ENCODE data around the gene UIMC1. TPM values are rescaled to one million over a fixed set of nuclear protein-coding genes. Genes with fewer than 3 reads are reported as not detected.

The UIMC1 gene
- total and polyA plus RNA-seq, 2 donors from 2014 or later: 16.2 to 37.9 TPM

GRCh38 chr5:176900780-176901204 lies 105.8 kb downstream of the UIMC1 start:
- no peak for DNase-seq
- intact Hi-C loops (cut with DNase I): no loop called here
- Histone ChIP-seq H3K9me3 (ENCODE audit: control insufficient read depth in 2 of 3, insufficient read depth in 1 of 3, low read length in 3 of 3) (no peaks in the 10 kb centered on the region), H3K27ac (ENCODE audit: low read depth in 2 of 2, low read length in 2 of 2) (no peak overlapping the region), H3K27me3 (ENCODE audit: control insufficient read depth, insufficient read depth, low read length) (no peaks in the 10 kb centered on the region), H3K4me1 (ENCODE audit: control insufficient read depth in 2 of 3, insufficient read depth in 2 of 3, low read depth in 1 of 3, low read length in 3 of 3) (peaks cover 0 to 2% (median 0%) of the 10 kb centered on the region in 3 donors), H3K36me3 (ENCODE audit: control insufficient read depth in 2 of 3, insufficient read depth in 3 of 3, low read length in 3 of 3) (peaks cover 10 to 20% (median 17%) of the 10 kb centered on the region in 3 donors), H3K4me3 (ENCODE audit: low read length in 3 of 3) (no peak overlapping the region), H3K9ac (ENCODE audit: low read length in 3 of 3) (no peak overlapping the region)
- TF ChIP-seq CTCF (IDR thresholded peaks at IDR 0.05; ENCODE audit: borderline replicate concordance, extremely low read depth, insufficient read depth): no peak
- no peak for FAIRE-seq

GRCh38 chr5:176899946-176900779 lies 106.4 kb downstream of the UIMC1 start:
- Histone ChIP-seq H3K27me3 (ENCODE audit: control insufficient read depth, insufficient read depth, low read length) (no peaks in the 10 kb centered on the region), H3K4me3 (ENCODE audit: low read length in 3 of 3) (no peak overlapping the region), H3K4me1 (ENCODE audit: control insufficient read depth in 2 of 3, insufficient read depth in 2 of 3, low read depth in 1 of 3, low read length in 3 of 3) (peaks cover 0 to 2% (median 0%) of the 10 kb centered on the region in 3 donors), H3K27ac (ENCODE audit: low read depth in 2 of 2, low read length in 2 of 2) (no peak overlapping the region), H3K9me3 (ENCODE audit: control insufficient read depth in 2 of 3, insufficient read depth in 1 of 3, low read length in 3 of 3) (no peaks in the 10 kb centered on the region), H3K9ac (ENCODE audit: low read length in 3 of 3) (no peak overlapping the region), H3K36me3 (ENCODE audit: control insufficient read depth in 2 of 3, insufficient read depth in 3 of 3, low read length in 3 of 3) (peaks cover 7 to 13% (median 11%) of the 10 kb centered on the region in 3 donors)
- DNase-seq (peak in 1 of 5 donors; percentile 9), FAIRE-seq (no peak)
- TF ChIP-seq CTCF (IDR thresholded peaks at IDR 0.05; ENCODE audit: borderline replicate concordance, extremely low read depth, insufficient read depth): no peak
- intact Hi-C loops (cut with DNase I): no loop called here

- Histone ChIP-seq H3K36me3 (ENCODE audit: control insufficient read depth in 2 of 3, insufficient read depth in 3 of 3, low read length in 3 of 3) (peaks cover 5 to 8% (median 7%) of the 10 kb centered on the region in 3 donors), H3K27me3 (ENCODE audit: control insufficient read depth, insufficient read depth, low read length) (no peaks in the 10 kb centered on the region), H3K9me3 (ENCODE audit: control insufficient read depth in 2 of 3, insufficient read depth in 1 of 3, low read length in 3 of 3) (no peaks in the 10 kb centered on the region), H3K4me3 (ENCODE audit: low read length in 3 of 3) (no peak within 1 kb of the TSS), H3K27ac (ENCODE audit: low read depth in 2 of 2, low read length in 2 of 2) (no peak within 1 kb of the TSS), H3K9ac (ENCODE audit: low read length in 3 of 3) (no peak within 1 kb of the TSS), H3K4me1 (ENCODE audit: control insufficient read depth in 2 of 3, insufficient read depth in 2 of 3, low read depth in 1 of 3, low read length in 3 of 3) (peaks cover 0 to 2% (median 0%) of the 10 kb centered on the region in 3 donors)
- intact Hi-C loops (cut with DNase I): no loop called here
- TF ChIP-seq CTCF (IDR thresholded peaks at IDR 0.05; ENCODE audit: borderline replicate concordance, extremely low read depth, insufficient read depth): no peak
- FAIRE-seq: no peak
- no peak for DNase-seq
Observed at GRCh38 chr5:176899296-176899891, 107.2 kb downstream of the UIMC1 start, which contains the start of gene HK3. TSS of gene HK3 (minus strand) at chr5:176899346. CDS start at chr5:176896159, 3,187 bp downstream.
